Activated CD8-positive, alpha-beta T cell treated with anti-CD3 and anti-CD28 coated beads for 36 hours (primary cell): Measurements from ENCODE around the gene UBE2V1. TPM values are rescaled to one million over a fixed set of nuclear protein-coding genes. Genes with fewer than 3 reads are reported as not detected.
A peak's percentile ranks its signal among the peaks of the same experiment; 100 is the strongest.
"Not testable (repeated sequence)": the region's sequence is repeated elsewhere in the genome, so short reads cannot be mapped to it uniquely, and the experiment has no call there.

Source experiments
- ATAC-seq: fragments of 200-7000 bp; cut with Tn5 transposase; one replicate; pipeline ENCODE4 v1.10.0; 2021; ENCODE audit warnings: mild to moderate bottlenecking, moderate library complexity
- CTCF ChIA-PET: fragments of 350-600 bp; sonication (Branson Sonifier 250); formaldehyde crosslinking; loops from one replicate; lab custom pipeline; 2021; ENCODE audit warnings: antibody characterized with exemption; lab: Charles Lee
- POLR2A ChIA-PET: fragments of 350-600 bp; sonication (Branson Sonifier 250); formaldehyde crosslinking; loops from one replicate; lab custom pipeline; 2021; ENCODE audit warnings: antibody characterized with exemption; lab: Charles Lee
- DNase-seq: peaks from one replicate; pipeline ENCODE4 v3.0.0-alpha.2; 2020
- H3K27ac Mint-ChIP-seq: one replicate; pipeline ENCODE4 v1.8.0; 2021; ENCODE audit warnings: mild to moderate bottlenecking, mixed read lengths
- H3K27me3 Mint-ChIP-seq: one replicate; pipeline ENCODE4 v1.8.0; 2021; ENCODE audit warnings: mixed read lengths
- H3K36me3 Mint-ChIP-seq: one replicate; pipeline ENCODE4 v1.8.0; 2021; ENCODE audit warnings: low read depth, mixed read lengths
- H3K4me1 Mint-ChIP-seq: one replicate; pipeline ENCODE4 v1.8.0; 2021; ENCODE audit warnings: low read depth, mixed read lengths
- H3K4me3 Mint-ChIP-seq: one replicate; pipeline ENCODE4 v1.8.0; 2021; ENCODE audit warnings: mild to moderate bottlenecking, moderate library complexity, mixed read lengths
- H3K9me3 Mint-ChIP-seq: one replicate; pipeline ENCODE4 v1.8.0; 2021; ENCODE audit warnings: mixed read lengths
- intact Hi-C: fragments of 100-400 bp; cut with micrococcal nuclease; formaldehyde crosslinking; loops from one replicate; pipeline ENCODE4 v1.10.0; 2022
- total RNA-seq, 2 experiments: library from RNA; stranded (reverse); gene quantifications; one replicate each; pipeline ENCODE4 v1.2.3, GENCODE V29; 2021
- TF ChIP-seq, protein P1 (sequence below): fragments of 200-600 bp; IDR thresholded peaks from one replicate; pipeline ENCODE4 v1.8.0; 2022; ENCODE audit warnings: antibody characterized with exemption, mild to moderate bottlenecking

UBE2V1 gene
- total RNA-seq = 100 to 1,000 TPM; 112 to 151 TPM

DNA sequence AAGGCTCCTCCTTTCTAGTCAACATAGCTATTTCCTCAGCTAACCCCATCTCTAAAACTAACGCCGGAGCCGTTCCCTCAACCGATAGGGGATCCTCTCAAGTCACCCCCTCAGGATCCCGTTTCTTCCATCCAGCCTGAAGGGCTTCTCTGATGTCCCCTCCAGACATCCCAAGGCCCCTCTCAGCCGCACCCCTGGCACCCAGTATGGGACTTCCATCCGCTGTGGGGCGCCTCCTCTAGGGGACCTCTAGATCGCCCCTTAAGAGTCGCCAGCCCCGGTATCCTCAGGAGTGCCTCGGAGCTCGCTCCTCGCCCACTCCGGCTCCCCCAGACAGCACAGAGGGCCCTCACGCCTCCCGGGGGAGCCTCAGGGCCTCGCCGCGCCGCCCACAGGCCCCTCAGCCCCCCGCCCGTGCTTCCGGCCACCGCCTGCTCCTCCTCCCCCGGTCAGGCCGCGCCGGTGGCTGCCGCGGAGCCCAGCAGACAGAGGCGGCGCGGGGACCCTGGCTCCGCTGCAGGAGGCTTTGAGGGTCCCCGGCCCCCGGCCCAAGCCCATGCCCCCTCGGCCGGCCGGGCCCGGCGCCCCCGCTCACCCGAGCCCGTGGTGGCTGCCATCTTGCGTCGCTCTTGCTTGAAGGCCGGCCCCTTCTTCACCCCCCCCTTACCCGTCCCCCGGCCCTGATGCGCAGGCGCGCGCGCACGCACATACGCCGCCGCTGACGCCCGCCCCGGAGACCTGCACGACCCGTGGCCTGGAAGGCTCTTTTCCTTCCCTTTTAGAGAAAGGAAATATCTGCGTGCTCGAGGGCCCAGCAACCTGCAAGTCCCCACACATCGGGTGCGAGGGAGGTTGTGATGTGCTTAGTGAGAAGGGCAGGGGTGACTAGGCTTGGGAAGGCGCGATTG, at the start of gene UBE2V1:
UBE2V1 (minus strand) TSS at position 639 of the 908 bp plus-strand sequence; CDS start at position 617, 22 bp downstream.
- DNase-seq = peak; percentile 93
- Mint-ChIP-seq H3K4me3 (peak within 1 kb of the TSS; percentile 94), H3K27ac (peak within 1 kb of the TSS; percentile 95), H3K4me1 (peaks cover 73% of the 10 kb centered on the region), H3K9me3 (peaks cover 2% of the 10 kb centered on the region), H3K27me3 (no peaks in the 10 kb centered on the region), H3K36me3 (peaks cover 44% of the 10 kb centered on the region)
- POLR2A ChIA-PET = interaction anchor here (0.6 to 5.3 kb wide), 15 partner anchors 14 to 832 kb away, joined by 3 to 42 read pairs (median 3); partner anchors contain the start of gene PEDS1
- CTCF ChIA-PET = interaction anchor here (0.9 to 3.7 kb wide), 5 partner anchors 9 to 133 kb away, joined by 3 to 19 read pairs (median 3); no protein-coding TSS in a partner anchor
- TF ChIP-seq, protein P1, sequence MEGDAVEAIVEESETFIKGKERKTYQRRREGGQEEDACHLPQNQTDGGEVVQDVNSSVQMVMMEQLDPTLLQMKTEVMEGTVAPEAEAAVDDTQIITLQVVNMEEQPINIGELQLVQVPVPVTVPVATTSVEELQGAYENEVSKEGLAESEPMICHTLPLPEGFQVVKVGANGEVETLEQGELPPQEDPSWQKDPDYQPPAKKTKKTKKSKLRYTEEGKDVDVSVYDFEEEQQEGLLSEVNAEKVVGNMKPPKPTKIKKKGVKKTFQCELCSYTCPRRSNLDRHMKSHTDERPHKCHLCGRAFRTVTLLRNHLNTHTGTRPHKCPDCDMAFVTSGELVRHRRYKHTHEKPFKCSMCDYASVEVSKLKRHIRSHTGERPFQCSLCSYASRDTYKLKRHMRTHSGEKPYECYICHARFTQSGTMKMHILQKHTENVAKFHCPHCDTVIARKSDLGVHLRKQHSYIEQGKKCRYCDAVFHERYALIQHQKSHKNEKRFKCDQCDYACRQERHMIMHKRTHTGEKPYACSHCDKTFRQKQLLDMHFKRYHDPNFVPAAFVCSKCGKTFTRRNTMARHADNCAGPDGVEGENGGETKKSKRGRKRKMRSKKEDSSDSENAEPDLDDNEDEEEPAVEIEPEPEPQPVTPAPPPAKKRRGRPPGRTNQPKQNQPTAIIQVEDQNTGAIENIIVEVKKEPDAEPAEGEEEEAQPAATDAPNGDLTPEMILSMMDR = peak; percentile 38
- intact Hi-C loops = loop anchor here (5.0 kb wide), 1 partner anchor 40 kb away; the partner anchor contains the start of gene PEDS1
- peak; percentile 67 for ATAC-seq

DNA sequence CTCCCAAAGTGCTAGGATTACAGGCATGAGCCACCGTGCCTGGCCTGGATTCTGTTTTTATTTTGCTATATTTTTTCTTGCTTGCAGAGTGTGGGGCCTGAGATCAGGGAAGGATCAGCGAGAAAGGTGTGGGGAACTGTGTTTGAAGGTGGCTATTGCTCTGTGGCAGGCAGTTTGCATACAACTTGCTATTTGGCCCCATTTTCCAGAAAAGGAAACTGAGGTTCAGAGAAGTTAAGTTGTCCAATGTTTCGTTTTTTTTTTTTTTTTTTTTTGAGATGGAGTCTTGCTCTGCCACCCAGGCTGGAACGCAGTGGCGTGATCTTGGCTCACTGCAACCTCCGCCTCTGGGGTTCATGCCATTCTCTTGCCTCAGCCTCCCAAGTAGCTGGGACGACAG, 48.5 kb upstream of the UBE2V1 start:
- H3K4me3 Mint-ChIP-seq, H3K9me3 Mint-ChIP-seq, H3K27ac Mint-ChIP-seq, intact Hi-C loops, DNase-seq, H3K36me3 Mint-ChIP-seq, ATAC-seq, H3K27me3 Mint-ChIP-seq, POLR2A ChIA-PET: not testable (repeated sequence)
- CTCF ChIA-PET = interaction anchor here (1.2 to 1.7 kb wide), 2 partner anchors 8 to 41 kb away, joined by 4 to 9 read pairs; no protein-coding TSS in a partner anchor
- H3K4me1 Mint-ChIP-seq = peaks cover 11% of the 10 kb centered on the region

DNA sequence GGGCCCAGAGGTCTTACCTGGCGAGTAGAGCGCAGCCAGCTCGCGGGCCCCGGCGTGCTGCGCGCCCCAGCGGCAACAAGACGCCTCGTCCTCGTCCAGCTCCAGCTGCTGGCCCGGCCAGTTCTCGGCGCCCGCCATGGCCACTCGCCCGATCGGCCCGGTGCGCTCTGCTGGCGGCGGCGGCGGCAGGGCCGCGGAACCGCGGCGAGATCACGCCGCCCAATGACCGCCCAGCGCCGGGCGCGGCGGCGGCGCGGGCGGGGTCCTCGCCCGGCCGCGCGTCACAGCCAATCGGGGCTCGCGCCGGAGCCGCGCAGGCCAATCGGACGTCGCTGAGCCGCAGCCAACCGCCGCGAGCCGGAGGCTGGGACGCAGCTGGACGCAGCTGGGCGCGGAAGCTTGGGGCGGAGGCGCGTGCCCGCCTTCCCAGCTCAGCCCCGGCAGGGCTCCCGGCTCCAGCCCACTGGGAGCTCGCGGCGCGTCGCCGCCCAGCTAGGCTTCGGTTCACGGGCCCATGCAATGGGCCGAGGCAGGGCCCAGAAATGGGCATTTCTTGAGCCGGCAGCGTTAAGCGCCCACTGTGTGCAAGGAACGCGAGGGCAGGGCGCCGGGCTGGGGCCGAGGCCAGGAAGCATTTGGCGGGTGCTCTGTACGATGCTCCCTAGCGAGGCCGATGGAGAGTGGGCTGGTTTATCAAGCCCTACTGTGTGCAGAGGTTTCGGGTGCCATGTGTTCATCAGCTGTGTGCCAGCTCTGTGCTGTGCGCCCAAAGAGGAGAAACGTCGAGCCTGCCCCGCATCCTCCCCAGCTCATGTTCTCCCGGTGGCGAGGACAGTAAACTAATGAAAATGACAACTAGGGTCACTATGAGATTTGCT, 40.8 kb upstream of the UBE2V1 start, which contains the start of gene PEDS1:
PEDS1 (minus strand) TSS at position 224 of the 878 bp plus-strand sequence; CDS start at position 138, 86 bp downstream.
- peaks cover 35% of the 10 kb centered on the region for H3K4me1 Mint-ChIP-seq
- ChIA-PET CTCF (interaction anchor here (0.6 to 8.8 kb wide), 16 partner anchors 10 to 356 kb away, joined by 3 to 67 read pairs (median 7); partner anchors contain the start of gene PTPN1), POLR2A (interaction anchor here (0.8 to 2.3 kb wide), 12 partner anchors 9 to 173 kb away, joined by 3 to 15 read pairs (median 6); partner anchors contain the start of gene UBE2V1)
- H3K27me3 Mint-ChIP-seq = no peaks in the 10 kb centered on the region
- TF ChIP-seq, protein P1 = no peak
- ATAC-seq = peak; percentile 96
- H3K36me3 Mint-ChIP-seq = peaks cover 17% of the 10 kb centered on the region
- H3K27ac Mint-ChIP-seq = peak within 1 kb of the TSS; percentile 84
- H3K9me3 Mint-ChIP-seq = no peaks in the 10 kb centered on the region
- intact Hi-C loops = loop anchor here (5.0 kb wide), 1 partner anchor 41 kb away; the partner anchor contains the start of gene UBE2V1
- DNase-seq = peak; percentile 84
- peak within 1 kb of the TSS; percentile 85 for H3K4me3 Mint-ChIP-seq

DNA sequence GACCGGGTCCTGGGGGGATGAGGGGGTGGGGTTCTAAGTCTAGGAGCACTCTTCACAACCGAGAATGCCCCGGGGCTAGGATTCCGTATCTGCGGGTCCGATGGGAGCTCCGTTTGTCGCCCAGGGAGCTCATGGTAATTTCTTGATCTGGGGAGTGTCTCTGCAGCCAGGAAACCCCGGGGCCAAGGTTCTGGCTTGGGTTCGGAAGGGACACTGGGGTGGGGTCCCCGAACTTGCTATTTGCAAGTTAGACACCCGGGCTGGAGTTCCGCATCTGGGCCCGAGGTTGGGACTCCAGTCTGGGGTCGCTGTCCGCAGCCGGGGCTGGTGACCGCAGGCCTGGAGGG, 40.2 kb upstream of the UBE2V1 start:
- ChIA-PET POLR2A (interaction anchor here (1.0 to 2.3 kb wide), 7 partner anchors 9 to 42 kb away, joined by 4 to 15 read pairs (median 9); partner anchors contain the start of gene UBE2V1), CTCF (interaction anchor here (0.6 to 8.8 kb wide), 16 partner anchors 10 to 357 kb away, joined by 3 to 67 read pairs (median 7); partner anchors contain the start of gene PTPN1)
- TF ChIP-seq, protein P1 = no peak
- ATAC-seq (no peak), DNase-seq (no peak)
- H3K27me3 Mint-ChIP-seq = no peaks in the 10 kb centered on the region
- H3K36me3 Mint-ChIP-seq = peaks cover 19% of the 10 kb centered on the region
- H3K9me3 Mint-ChIP-seq = no peaks in the 10 kb centered on the region
- peak overlapping the region; percentile 85 for H3K4me3 Mint-ChIP-seq
- H3K27ac Mint-ChIP-seq = peak overlapping the region; percentile 83
- intact Hi-C loops = loop anchor here (5.0 kb wide), 1 partner anchor 41 kb away; the partner anchor contains the start of gene UBE2V1
- H3K4me1 Mint-ChIP-seq = peaks cover 40% of the 10 kb centered on the region
